Muscle of leg (tissue), 11 donors: ENCODE results near the gene TSPOAP1. TPM values are rescaled to one million over a fixed set of nuclear protein-coding genes. Genes with fewer than 3 reads are reported as not detected.
A peak's percentile ranks its signal among the peaks of the same experiment; 100 is the strongest.

Experiments
- DNase-seq: peaks from one replicate; pipeline ENCODE4 v3.0.0; 2013
- H3K27ac ChIP-seq: one replicate; pipeline ENCODE4 v1.5.1; 2013; ENCODE audit warnings: mild to moderate bottlenecking, low read length, control low read depth
- H3K27me3 ChIP-seq: one replicate; pipeline ENCODE4 v1.6.1; 2013; ENCODE audit warnings: low read length; ENCODE audit not compliant: control insufficient read depth, insufficient read depth
- H3K36me3 ChIP-seq: one replicate; pipeline ENCODE4 v1.6.1; 2013; ENCODE audit warnings: low read length; ENCODE audit not compliant: control insufficient read depth, insufficient read depth
- H3K4me1 ChIP-seq: one replicate; pipeline ENCODE4 v1.6.1; 2013; ENCODE audit warnings: low read length; ENCODE audit not compliant: control insufficient read depth, insufficient read depth
- H3K4me3 ChIP-seq: one replicate; pipeline ENCODE4 v1.5.1; 2013; ENCODE audit warnings: low read length, control low read depth
- H3K9me3 ChIP-seq: replicated peaks from 2 replicates; pipeline ENCODE4 v1.6.1; 2013; ENCODE audit warnings: low read depth, low read length; ENCODE audit not compliant: control insufficient read depth
- WGBS: methylation state at CpG from one replicate; pipeline ENCODE4 v1.1.5; 2013; ENCODE audit warnings: missing lambda C conversion rate; ENCODE audit not compliant: insufficient coverage; 5-methylcytosine and 5-hydroxymethylcytosine counted together
- polyA plus RNA-seq, 8 donors: library from polyadenylated mRNA; unstranded; fragments of 120-200 nt; gene quantifications; one replicate each; pipeline versions ENCODE4 v1.2.1 to v1.2.3, GENCODE V29; 2013; ENCODE audit warnings: inconsistent platforms in 1 of 8, low replicate concordance in 1 of 8; ENCODE audit not compliant: insufficient read length in 8 of 8, insufficient read depth in 1 of 8
- total RNA-seq: library from RNA; stranded (reverse); fragments of 120-200 nt; gene quantifications from one replicate; pipeline ENCODE4 v1.2.4, GENCODE V29; 2013

Gene TSPOAP1
- total and polyA plus RNA-seq, 9 donors: 3.6 to 7.4 (median 4.8) TPM

DNA sequence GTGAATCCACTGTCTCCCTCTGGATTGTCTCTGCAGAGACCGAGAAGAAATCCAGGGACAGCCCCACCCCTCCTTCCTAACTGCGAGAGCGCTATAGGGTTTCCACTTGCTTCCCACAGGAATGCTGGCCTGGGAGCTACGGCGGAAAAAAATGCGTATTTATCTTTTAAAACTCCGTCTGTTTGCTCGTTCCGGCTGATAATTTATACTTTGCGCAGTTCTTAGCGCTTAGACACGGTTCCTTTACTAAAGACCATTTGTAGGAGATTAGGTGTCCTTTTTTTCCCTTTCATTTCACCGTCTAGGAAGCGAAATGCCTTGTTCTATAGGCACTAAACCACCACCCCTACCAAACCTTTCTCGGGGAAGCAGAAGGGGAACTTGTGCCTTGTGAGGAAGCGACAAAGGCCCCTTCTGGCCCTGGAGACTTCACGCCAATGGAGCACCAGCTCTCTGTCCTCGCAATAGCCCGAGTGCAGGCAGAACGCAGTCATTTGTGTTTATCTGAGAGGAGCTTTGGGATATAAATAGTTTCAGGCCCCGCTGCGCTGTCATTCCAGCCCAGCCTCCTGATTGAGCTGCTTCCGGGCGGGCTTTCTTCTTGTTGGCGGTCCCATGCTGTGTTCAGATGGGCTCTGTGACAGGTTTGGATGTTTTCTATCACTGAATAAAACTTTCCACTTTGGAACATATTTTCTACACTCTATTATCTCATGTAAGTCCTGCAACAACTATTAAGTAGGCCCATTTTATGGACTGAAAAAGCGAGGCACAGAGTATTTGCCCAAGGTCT, 24.2 kb upstream of the TSPOAP1 start:
- peak; percentile 80 for DNase-seq
- peaks cover 10% of the 10 kb centered on the region for H3K4me1 ChIP-seq
- H3K27ac ChIP-seq: peak overlapping the region; percentile 88
- peak overlapping the region; percentile 99 for H3K4me3 ChIP-seq
- no peaks in the 10 kb centered on the region for H3K9me3 ChIP-seq
- WGBS: 1% methylated on average over 11 of the region's 26 CpGs
- H3K27me3 ChIP-seq: no peaks in the 10 kb centered on the region
- H3K36me3 ChIP-seq: peaks cover 18% of the 10 kb centered on the region

DNA sequence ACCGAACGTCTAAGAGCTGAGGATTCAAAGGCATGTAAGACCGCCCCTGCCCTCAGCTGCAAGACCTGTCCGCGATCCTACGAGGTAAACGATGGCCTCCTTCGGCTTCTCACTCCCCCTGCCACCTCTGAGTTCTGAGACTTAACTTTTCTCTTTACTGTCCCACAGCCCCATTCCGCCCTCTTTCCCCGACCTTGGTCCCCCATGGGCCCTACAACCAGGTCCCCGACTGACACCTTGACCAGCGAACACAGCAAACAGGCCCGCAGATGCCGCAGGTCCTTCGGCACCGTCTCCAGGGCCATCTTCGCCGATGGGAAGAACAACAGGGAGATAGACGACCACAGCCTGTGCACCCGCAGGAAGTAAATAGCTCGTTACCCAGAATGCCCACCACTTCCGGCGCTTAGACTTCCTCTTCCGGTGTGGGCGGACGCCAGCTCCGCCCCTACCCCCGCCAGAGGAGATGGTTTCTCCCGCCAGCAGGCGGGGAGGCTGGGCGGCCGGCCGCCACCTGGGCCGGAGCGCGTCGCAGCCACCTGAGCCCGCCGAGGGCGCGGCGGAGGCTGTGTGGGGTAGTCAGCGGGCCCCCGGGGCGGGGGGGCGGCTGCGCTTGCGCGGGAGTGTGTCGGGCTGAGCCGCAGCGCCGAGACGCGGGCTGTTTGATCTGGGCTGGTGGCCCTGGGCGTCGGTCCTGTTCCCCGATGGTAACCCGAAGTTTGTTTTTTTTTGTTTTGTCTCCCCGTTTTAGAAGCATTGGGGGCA, 23.4 kb upstream of the TSPOAP1 start, which contains the start of gene SUPT4H1:
TSS of gene SUPT4H1 (minus strand) at position 371 of the 765 bp plus-strand sequence. CDS start at position 305, 66 bp downstream.
- peak within 1 kb of the TSS; percentile 99 for H3K4me3 ChIP-seq
- peak within 1 kb of the TSS; percentile 88 for H3K27ac ChIP-seq
- H3K9me3 ChIP-seq: no peaks in the 10 kb centered on the region
- H3K36me3 ChIP-seq: peaks cover 25% of the 10 kb centered on the region
- peaks cover 10% of the 10 kb centered on the region for H3K4me1 ChIP-seq
- DNase-seq: peak; percentile 97
- H3K27me3 ChIP-seq: no peaks in the 10 kb centered on the region
- under 1% methylated on average over 59 of the region's 60 CpGs for WGBS

DNA sequence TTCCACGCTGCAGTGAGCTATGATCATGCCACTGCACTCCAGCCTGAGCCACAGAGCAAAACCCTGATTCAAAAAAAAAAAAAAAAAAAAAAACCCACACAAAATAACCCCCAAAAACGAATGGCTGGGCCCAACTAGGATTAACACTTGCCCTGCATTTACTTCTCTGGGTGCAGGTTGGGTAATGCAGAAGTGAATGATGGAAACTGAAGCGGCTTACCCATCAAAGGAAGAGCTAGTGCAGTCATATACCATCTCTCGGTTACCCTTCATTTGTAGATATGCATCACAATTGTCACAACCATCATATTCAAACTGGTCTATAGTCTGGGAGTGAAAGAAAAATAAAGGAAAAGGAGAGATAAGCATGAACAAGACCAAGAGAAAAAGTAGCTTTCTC, 22.6 kb upstream of the TSPOAP1 start:
- no peak overlapping the region for H3K27ac ChIP-seq
- DNase-seq: no peak
- no peaks in the 10 kb centered on the region for H3K27me3 ChIP-seq
- H3K4me3 ChIP-seq: peak overlapping the region; percentile 99
- H3K4me1 ChIP-seq: peaks cover 10% of the 10 kb centered on the region
- no CpG with 5 or more reads among the region's 4 CpGs for WGBS
- H3K36me3 ChIP-seq: peaks cover 34% of the 10 kb centered on the region
- no peaks in the 10 kb centered on the region for H3K9me3 ChIP-seq

DNA sequence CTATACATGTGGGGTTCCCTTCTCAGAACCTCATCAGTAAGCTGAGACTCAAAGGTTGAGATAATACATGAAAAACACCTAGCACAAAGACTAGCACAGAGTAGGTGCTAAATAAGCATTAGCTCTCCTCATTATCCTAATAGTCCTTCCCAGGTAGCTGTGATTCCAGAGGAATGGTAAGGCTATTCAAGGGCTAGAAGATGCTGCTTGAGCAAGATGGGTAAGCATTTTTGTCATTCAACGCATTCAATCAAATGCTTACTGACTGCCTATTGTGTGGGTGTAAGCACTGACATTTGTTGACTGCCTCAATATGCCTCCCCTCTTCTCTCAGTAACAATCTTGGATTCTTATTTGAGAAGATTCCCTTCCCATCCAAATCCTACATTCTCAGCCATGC, 19.4 kb upstream of the TSPOAP1 start:
- Histone ChIP-seq H3K9me3 (no peaks in the 10 kb centered on the region), H3K36me3 (peaks cover 60% of the 10 kb centered on the region), H3K27me3 (no peaks in the 10 kb centered on the region), H3K4me3 (no peak overlapping the region), H3K27ac (no peak overlapping the region), H3K4me1 (peaks cover 14% of the 10 kb centered on the region)
- WGBS: no CpG with 5 or more reads among the region's 1 CpG
- no peak for DNase-seq

DNA sequence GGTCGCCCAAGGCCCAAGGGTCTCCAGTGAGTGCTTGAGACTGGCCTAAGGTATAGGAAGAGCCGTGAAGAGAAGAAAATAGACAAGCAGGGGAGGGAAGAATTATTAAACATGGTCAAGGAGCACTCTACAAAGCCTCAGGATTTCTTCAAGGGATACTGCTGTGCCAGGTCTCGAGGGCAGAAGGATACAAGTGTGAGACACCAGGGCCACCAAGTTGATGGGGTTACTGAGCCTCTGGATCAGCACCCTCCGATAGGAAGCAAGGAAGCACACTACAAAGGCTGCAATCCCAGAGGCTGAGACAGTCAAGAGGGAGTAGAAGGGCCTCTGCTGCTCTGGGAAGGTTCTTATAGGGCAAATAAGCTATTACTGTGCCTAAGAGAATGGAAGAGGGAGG, 16.9 kb upstream of the TSPOAP1 start:
- no peaks in the 10 kb centered on the region for H3K27me3 ChIP-seq
- peaks cover 60% of the 10 kb centered on the region for H3K36me3 ChIP-seq
- 83% methylated on average over 3 of the region's 4 CpGs for WGBS
- H3K4me3 ChIP-seq: no peak overlapping the region
- no peak for DNase-seq
- no peak overlapping the region for H3K27ac ChIP-seq
- H3K9me3 ChIP-seq: no peaks in the 10 kb centered on the region
- peaks cover 7% of the 10 kb centered on the region for H3K4me1 ChIP-seq

DNA sequence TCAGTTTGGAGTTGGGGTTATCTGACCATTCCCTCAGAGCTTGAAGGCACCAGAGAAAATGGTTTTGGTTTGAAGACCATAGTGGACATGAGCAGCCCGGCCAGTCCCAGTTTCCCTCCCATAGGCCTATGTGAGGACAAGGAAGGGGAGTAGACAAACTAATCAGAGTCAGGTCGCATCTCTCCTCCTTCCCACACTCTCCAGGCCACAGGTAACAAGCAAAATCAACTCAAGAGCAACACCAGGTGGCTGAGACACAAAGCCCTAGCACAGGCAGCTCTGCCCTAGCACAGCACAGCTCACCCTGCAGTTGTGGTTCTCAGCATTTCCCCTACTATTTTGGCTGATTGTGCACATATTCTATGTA, 16.2 kb upstream of the TSPOAP1 start:
- no peaks in the 10 kb centered on the region for H3K27me3 ChIP-seq
- DNase-seq: no peak
- peaks cover 60% of the 10 kb centered on the region for H3K36me3 ChIP-seq
- peak overlapping the region; percentile 25 for H3K27ac ChIP-seq
- H3K4me1 ChIP-seq: peaks cover 7% of the 10 kb centered on the region
- no peak overlapping the region for H3K4me3 ChIP-seq
- H3K9me3 ChIP-seq: no peaks in the 10 kb centered on the region
- WGBS: no CpG with 5 or more reads among the region's 2 CpGs

DNA sequence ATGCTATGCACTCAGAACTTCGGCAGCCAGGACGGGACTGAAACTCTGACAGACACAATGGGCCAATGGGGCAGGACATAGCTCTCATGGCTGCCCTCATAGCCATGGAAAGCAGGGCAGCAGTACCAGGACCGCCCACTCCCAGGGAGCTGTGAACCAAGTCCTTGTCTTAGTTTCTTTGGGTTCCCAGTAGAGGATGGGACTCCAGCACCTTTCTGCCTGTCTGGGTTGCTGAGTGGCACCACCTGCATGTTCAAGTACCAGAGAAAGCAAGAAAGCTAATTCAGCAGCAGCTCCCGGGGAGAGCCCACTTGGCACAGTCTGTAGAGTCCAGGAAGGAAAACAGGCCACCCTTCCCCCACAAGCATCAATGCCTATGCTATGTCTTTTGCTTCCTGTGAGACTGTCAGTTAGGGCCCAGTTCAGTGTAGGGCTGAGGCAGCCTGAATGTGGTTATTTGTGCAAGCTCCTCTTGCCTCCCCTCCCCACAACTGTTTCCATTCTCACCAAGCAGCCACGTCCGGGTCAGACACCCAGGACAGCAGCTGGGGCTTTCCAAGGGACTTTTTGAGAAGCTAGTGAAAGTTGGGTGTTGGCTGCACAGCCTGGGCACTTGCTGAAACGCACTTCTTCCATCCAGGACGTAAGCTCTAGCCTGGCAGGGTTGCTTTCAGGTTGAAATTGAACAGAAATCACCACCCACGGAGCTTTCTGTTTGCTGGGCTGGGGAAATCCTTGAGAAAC, 15.6 kb upstream of the TSPOAP1 start:
- no peaks in the 10 kb centered on the region for H3K9me3 ChIP-seq
- peak; percentile 67 for DNase-seq
- H3K27ac ChIP-seq: peak overlapping the region; percentile 25
- 63% methylated on average over 8 of the region's 9 CpGs for WGBS
- peaks cover 55% of the 10 kb centered on the region for H3K36me3 ChIP-seq
- H3K4me3 ChIP-seq: no peak overlapping the region
- H3K4me1 ChIP-seq: peaks cover 10% of the 10 kb centered on the region
- H3K27me3 ChIP-seq: no peaks in the 10 kb centered on the region

DNA sequence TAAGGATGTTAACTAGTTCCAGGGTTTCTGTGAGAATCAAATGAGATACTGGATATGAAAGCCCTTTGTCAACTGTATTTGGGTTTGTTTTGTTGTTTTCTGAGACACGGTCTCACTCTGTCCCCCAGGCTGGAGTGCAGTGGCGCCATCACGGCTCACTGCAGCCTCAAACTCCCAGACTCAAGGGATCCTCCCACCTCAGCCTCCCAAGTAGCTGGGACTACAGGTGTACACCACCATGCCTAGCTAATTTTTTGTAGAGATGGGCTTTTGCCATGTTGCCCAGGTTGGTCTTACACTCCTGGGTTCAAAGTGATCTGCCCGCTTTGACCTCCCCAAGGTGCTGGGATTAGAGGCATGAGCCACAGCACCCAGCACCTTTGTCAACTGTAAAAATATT, 14.5 kb upstream of the TSPOAP1 start:
- Histone ChIP-seq H3K36me3 (peaks cover 46% of the 10 kb centered on the region), H3K27me3 (peaks cover 1% of the 10 kb centered on the region), H3K4me1 (peaks cover 21% of the 10 kb centered on the region), H3K4me3 (no peak overlapping the region), H3K27ac (no peak overlapping the region), H3K9me3 (no peaks in the 10 kb centered on the region)
- no CpG with 5 or more reads among the region's 4 CpGs for WGBS
- no peak for DNase-seq

DNA sequence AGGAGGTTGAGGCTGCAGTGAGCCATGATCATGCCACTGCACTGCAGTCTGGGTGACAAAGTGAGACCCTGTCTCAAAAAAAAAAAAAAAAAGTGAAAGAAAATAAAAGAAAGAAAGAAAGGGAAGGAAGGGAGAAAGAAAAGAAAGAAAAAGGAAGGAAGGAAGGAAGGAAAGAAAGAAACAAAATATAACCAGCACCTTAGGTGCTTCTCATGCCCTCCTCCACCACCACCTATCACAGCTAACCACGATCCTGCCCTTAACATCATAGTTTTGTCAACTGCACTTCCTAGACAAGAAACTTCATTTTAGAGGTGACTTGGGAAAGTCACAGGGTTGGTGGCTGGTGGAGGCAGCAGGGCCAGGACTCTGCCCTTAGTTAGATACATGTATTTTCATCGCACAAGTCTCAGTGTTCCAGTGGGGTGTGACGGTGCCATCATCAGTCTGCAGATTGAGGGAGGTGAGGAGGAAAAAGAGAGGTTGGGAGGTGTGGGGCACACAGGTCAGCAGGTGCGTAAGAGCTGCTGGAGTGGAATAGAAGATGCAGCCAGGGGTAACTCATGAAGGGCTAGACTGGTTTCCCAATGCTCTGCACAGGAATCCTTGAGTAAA, 13.4 kb upstream of the TSPOAP1 start:
- peaks cover 4% of the 10 kb centered on the region for H3K27me3 ChIP-seq
- H3K9me3 ChIP-seq: no peaks in the 10 kb centered on the region
- H3K27ac ChIP-seq: no peak overlapping the region
- DNase-seq: no peak
- H3K4me3 ChIP-seq: no peak overlapping the region
- peaks cover 33% of the 10 kb centered on the region for H3K4me1 ChIP-seq
- H3K36me3 ChIP-seq: peaks cover 34% of the 10 kb centered on the region
- 69% methylated on average over 3 of the region's 4 CpGs for WGBS
